HepG2 (cell line): ENCODE measurements around the gene PCA3. TPM values are rescaled to one million over a fixed set of nuclear protein-coding genes. Genes with fewer than 3 reads are reported as not detected.

Source experiments
- ATAC-seq: fragments of 200-7000 bp; cut with Tn5 transposase; 3 replicates; pipeline ENCODE4 v1.9.1; 2020; ENCODE audit warnings: mild to moderate bottlenecking, moderate library complexity
- BruUV-seq: library from RNA; stranded (reverse); fragments of 400-500 nt; replicated peaks from 2 replicates; lab custom pipeline; 2021; lab: Mats Ljungman, UMichigan
- CTCF ChIA-PET: fragments of 300-600 bp; formaldehyde crosslinking; extraction: SDS; loops from one replicate; lab custom pipeline; 2021; ENCODE audit warnings: low total read pairs, inconsistent platforms, low intra/inter-chr PET ratio; lab: Yijun Ruan, JAX
- POLR2A ChIA-PET: fragments of 350-600 bp; sonication (Branson Sonifier 250); formaldehyde crosslinking; loops from one replicate; lab custom pipeline; 2020; ENCODE audit warnings: antibody characterized with exemption, inconsistent platforms; lab: Yijun Ruan, JAX
- DNase-seq: peaks from one replicate; pipeline ENCODE4 v3.0.0-alpha.2; 2015; ENCODE audit warnings: low spot score
- FAIRE-seq: peaks from 3 replicates; lab custom pipeline; 2011; peaks lifted over from hg19 to GRCh38; lab: Jason Lieb, UNC
- H2AFZ ChIP-seq: one replicate; pipeline ENCODE4 v1.6.1; 2011; ENCODE audit warnings: low read length, inconsistent platforms
- H3K27ac ChIP-seq: fragments of 300-600 bp; 3 replicates; pipeline ENCODE4 v1.8.0; 2011; ENCODE audit warnings: mixed run types, mild to moderate bottlenecking, mixed read lengths, low read length, inconsistent platforms; ENCODE audit not compliant: insufficient read depth; ENCODE audit errors: extremely low read length
- H3K27me3 ChIP-seq, 2 experiments: fragments of 200-600 bp in 1 of 2; 2 replicates in 1 of 2; 3 replicates in 1 of 2; pipeline versions ENCODE4 v1.6.0 to v1.8.0; 2011; ENCODE audit warnings: low read length in 2 of 2, mild to moderate bottlenecking in 2 of 2, moderate library complexity in 2 of 2, inconsistent platforms in 1 of 2; ENCODE audit not compliant: insufficient read depth in 2 of 2, control insufficient read depth in 1 of 2
- H3K36me3 ChIP-seq, 2 experiments: fragments of 200-600 bp in 1 of 2; replicated peaks in 1 of 2; 2 replicates in 1 of 2; 3 replicates in 1 of 2; pipeline versions ENCODE4 v1.5.1 to v1.8.0; 2011; ENCODE audit warnings: low read length in 2 of 2, inconsistent platforms in 1 of 2; ENCODE audit not compliant: insufficient read depth in 2 of 2, control insufficient read depth in 1 of 2
- H3K4me1 ChIP-seq: 2 replicates; pipeline ENCODE4 v1.5.1; 2012; ENCODE audit warnings: low read length, inconsistent platforms; ENCODE audit not compliant: insufficient read depth
- H3K4me2 ChIP-seq: 2 replicates; pipeline ENCODE4 v1.6.0; 2011; ENCODE audit warnings: low read depth, low read length, inconsistent platforms
- H3K4me3 ChIP-seq, 3 experiments: fragments of 200-600 bp in 1 of 3; sonication (generic), shearing (Covaris generic) in 1 of 3; replicated peaks in 1 of 3; 2 replicates each; pipeline ENCODE4 v1.5.1; 2011 to 2016; ENCODE audit warnings: low read length in 3 of 3, inconsistent platforms in 2 of 3, low read depth in 2 of 3, mild to moderate bottlenecking in 2 of 3, control low read depth in 1 of 3, mixed read lengths in 1 of 3; ENCODE audit not compliant: insufficient read depth in 1 of 3
- H3K79me2 ChIP-seq: one replicate; pipeline ENCODE4 v1.6.1; 2011; ENCODE audit warnings: low read length, inconsistent platforms; ENCODE audit not compliant: insufficient read depth
- H3K9ac ChIP-seq: 2 replicates; pipeline ENCODE4 v1.6.0; 2011; ENCODE audit warnings: mild to moderate bottlenecking, low read depth, low read length, inconsistent platforms; ENCODE audit not compliant: insufficient read depth
- H3K9me3 ChIP-seq: 2 replicates; pipeline ENCODE4 v1.5.1; 2012; ENCODE audit warnings: mild to moderate bottlenecking, low read length
- H4K20me1 ChIP-seq: 2 replicates; pipeline ENCODE4 v1.6.0; 2011; ENCODE audit warnings: inconsistent platforms, mild to moderate bottlenecking, low read length, moderate library complexity; ENCODE audit not compliant: insufficient read depth
- CTCF ChIP-seq: sonication (generic); formaldehyde crosslinking; IDR thresholded peaks from 2 replicates; pipeline ENCODE4 v1.5.0; 2020; ENCODE audit warnings: mild to moderate bottlenecking, missing genetic modification reagents, moderate library complexity
- MAZ ChIP-seq, 2 experiments: sonication (generic) in 1 of 2; formaldehyde crosslinking in 1 of 2; IDR thresholded peaks; 2 replicates each; pipeline versions ENCODE4 v1.5.0 to v1.6.1; 2012 to 2020; ENCODE audit warnings: low read depth in 2 of 2, mild to moderate bottlenecking in 2 of 2, borderline replicate concordance in 1 of 2, improper control_type of control experiment in 1 of 2, low read length in 1 of 2, missing genetic modification reagents in 1 of 2, moderate library complexity in 1 of 2
- NFAT5 ChIP-seq: sonication (generic); formaldehyde crosslinking; IDR thresholded peaks from 2 replicates; pipeline ENCODE4 v1.4.0; 2020; ENCODE audit warnings: missing genetic modification reagents
- SMYD3 ChIP-seq: sonication (generic); formaldehyde crosslinking; IDR thresholded peaks from 2 replicates; pipeline ENCODE4 v1.8.1; 2023; ENCODE audit warnings: mild to moderate bottlenecking, missing genetic modification reagents
- STAG1 ChIP-seq: sonication (generic); formaldehyde crosslinking; IDR thresholded peaks from 2 replicates; pipeline ENCODE4 v1.4.0; 2020; ENCODE audit warnings: missing genetic modification reagents
- STAT6 ChIP-seq: sonication (generic); formaldehyde crosslinking; IDR thresholded peaks from 2 replicates; pipeline ENCODE4 v1.4.0; 2020; ENCODE audit warnings: missing genetic modification reagents, mild to moderate bottlenecking, borderline replicate concordance
- TERF1 ChIP-seq: sonication (generic); formaldehyde crosslinking; IDR thresholded peaks from 2 replicates; pipeline ENCODE4 v1.8.0; 2022; ENCODE audit warnings: mild to moderate bottlenecking, missing genetic modification reagents, moderate library complexity
- TRIM24 ChIP-seq: sonication (generic); formaldehyde crosslinking; IDR thresholded peaks from 2 replicates; pipeline ENCODE4 v1.8.0; 2022; ENCODE audit warnings: mild to moderate bottlenecking, missing genetic modification reagents
- ZBTB20 ChIP-seq: sonication (generic); formaldehyde crosslinking; IDR thresholded peaks from 2 replicates; pipeline ENCODE4 v1.8.1; 2023; ENCODE audit warnings: missing genetic modification reagents, low read depth, mild to moderate bottlenecking, borderline replicate concordance
- ZNF12 ChIP-seq: sonication (generic); formaldehyde crosslinking; IDR thresholded peaks from 2 replicates; pipeline ENCODE4 v1.5.0; 2020; ENCODE audit warnings: missing genetic modification reagents
- WGBS: methylation state at CpG from one replicate; pipeline ENCODE4 v1.1.6; 2017; ENCODE audit warnings: low lambda C conversion rate; 5-methylcytosine and 5-hydroxymethylcytosine counted together
- in situ Hi-C: cut with HindIII; loops from 2 replicates; pipeline ENCODE4 v1.10.0; 2017; ENCODE audit warnings: low pct_unique_long_range_greater_than_20kb; ENCODE audit not compliant: extremely low pct_ligation_motif_present
- intact Hi-C: fragments of 100-400 bp; cut with micrococcal nuclease; formaldehyde crosslinking; loops from one replicate; pipeline ENCODE4 v1.10.0; 2022; ENCODE audit not compliant: unreplicated experiment
- polyA plus RNA-seq, 8 experiments: library from polyadenylated mRNA; depleted of rRNA in 3 of 8; stranded (reverse) in 7 of 8; unstranded in 1 of 8; fragments of >200 nt; fragmentation: Illumina TruSeq in 4 of 8; extraction: Trizol in 4 of 8; gene quantifications; 2 replicates each; pipeline versions ENCODE4 v1.2.1 to v1.2.3, GENCODE V29; 2011 to 2016; ENCODE audit warnings: low read depth in 4 of 8, missing spikeins in 1 of 8, mixed read lengths in 1 of 8; ENCODE audit not compliant: insufficient read depth in 1 of 8
- total RNA-seq, 5 experiments: library from RNA; depleted of rRNA; stranded (reverse); fragments of >200 nt; fragmentation: Illumina TruSeq; extraction: Trizol; gene quantifications; 2 replicates each; pipeline ENCODE4 v1.2.3, GENCODE V29; 2016; ENCODE audit warnings: low read depth in 1 of 5

PCA3 gene
- total and polyA plus RNA-seq, 2 of the 13 experiments (the other 11 are each of a cell fraction or from before 2014, with no cell fraction given), result not detected

- TF ChIP-seq NFAT5 (CRISPR knock-in tag), result no peak
- TF ChIP-seq TERF1 (CRISPR knock-in tag), result no peak
- no peak for TF ChIP-seq ZNF12
- no peak for TF ChIP-seq TRIM24 (CRISPR knock-in tag)
Observed at GRCh38 chr9:76751001-76751400, 13.2 kb upstream of the PCA3 start (continued).

GRCh38 chr9:76756268-76756640, 8.0 kb upstream of the PCA3 start:
- Histone ChIP-seq H3K4me3 (no peak overlapping the region), H3K27ac (no peak overlapping the region), H3K36me3 (no peaks in the 10 kb centered on the region), H3K79me2 (no peaks in the 10 kb centered on the region)
- ChIA-PET CTCF (no interaction called here), POLR2A (no interaction called here)
- DNase-seq (peak; percentile 7), ATAC-seq (peak; percentile 88)
- in situ Hi-C loops, result no loop called here
- no TSS peak for BruUV-seq
- TF ChIP-seq STAT6 (CRISPR knock-in tag) (no peak), MAZ (IDR thresholded peaks at IDR 0.05; ENCODE audit: borderline replicate concordance, low read depth, low read length) (no peak), MAZ (CRISPR knock-in tag; IDR thresholded peaks at IDR 0.05; ENCODE audit: low read depth) (no peak), ZBTB20 (CRISPR knock-in tag) (no peak), SMYD3 (CRISPR knock-in tag) (no peak), CTCF (CRISPR knock-in tag) (peak; percentile 55), STAG1 (CRISPR knock-in tag) (peak; percentile 44)
- TF ChIP-seq, all 625 proteins: peak for 2
- Histone ChIP-seq H4K20me1 (no peaks in the 10 kb centered on the region), H3K9ac (no peak overlapping the region), H3K4me2 (no peak overlapping the region), H3K9me3 (no peaks in the 10 kb centered on the region), H3K4me1 (no peaks in the 10 kb centered on the region), H3K27me3 (no peaks in the 10 kb centered on the region), H2AFZ (no peak overlapping the region)
- WGBS, result 12% methylated on average over 6 of the region's 6 CpGs
- intact Hi-C loops, result loop anchor here (1.0 kb wide), 1 partner anchor 240 kb away; no protein-coding TSS in a partner anchor
- no peak for FAIRE-seq
